Measurements from ENCODE around the gene EGLN2.
"Not testable (repeated sequence)": the region's sequence is repeated elsewhere in the genome, so short reads cannot be mapped to it uniquely, and the experiment has no call there.

Gene EGLN2

DNA sequence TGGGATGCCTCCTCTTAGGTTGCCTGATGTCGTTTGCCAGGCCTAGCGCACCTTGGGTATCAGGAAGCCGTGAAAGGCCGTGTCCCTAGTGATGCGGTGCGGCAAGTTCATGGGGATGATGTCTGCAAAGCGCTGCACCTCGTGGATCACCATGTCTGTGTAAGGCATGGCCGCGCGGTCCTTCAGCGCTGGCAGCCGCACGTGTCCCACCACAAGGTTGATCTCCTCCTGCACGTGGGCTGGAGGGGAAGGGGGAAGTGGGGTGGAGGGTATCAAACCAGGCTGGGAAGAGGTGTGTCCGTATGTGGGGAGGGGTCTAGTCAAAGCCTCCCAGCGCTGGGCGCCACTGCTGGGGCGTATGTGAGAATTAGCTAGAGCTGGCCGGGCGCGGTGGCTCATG is 23.2 kb downstream of the EGLN2 start:
- Histone ChIP-seq H4K20me1 (ENCODE audit: insufficient read depth, low read length) (no peaks in the 10 kb centered on the region), H3K4me2 (ENCODE audit: low read length) (no peak overlapping the region), H3K9me3 (ENCODE audit: low read length) (no peaks in the 10 kb centered on the region), H3K36me3 (ENCODE audit: insufficient read depth, low read length) (peaks cover 5% of the 10 kb centered on the region), H3K4me3 (ENCODE audit: low read depth, low read length, poor library complexity, severe bottlenecking) (no peak overlapping the region), H2AFZ (ENCODE audit: low read length) (no peak overlapping the region), H3F3A (ENCODE audit: insufficient read depth, low read length) (no peaks in the 10 kb centered on the region), H3K9me2 (ENCODE audit: low read depth, low read length) (no peaks in the 10 kb centered on the region), H3K9ac (ENCODE audit: low read length) (no peak overlapping the region), H3K27me3 (ENCODE audit: insufficient read depth, low read length) (no peaks in the 10 kb centered on the region), H3K27ac (ENCODE audit: low read depth, low read length, poor library complexity, severe bottlenecking) (no peak overlapping the region), H3K79me2 (ENCODE audit: insufficient read depth, low read length) (no peaks in the 10 kb centered on the region), H3K4me1 (ENCODE audit: insufficient read depth, low read length, severe bottlenecking) (peaks cover 11% of the 10 kb centered on the region)
- TF ChIP-seq, protein P1, sequence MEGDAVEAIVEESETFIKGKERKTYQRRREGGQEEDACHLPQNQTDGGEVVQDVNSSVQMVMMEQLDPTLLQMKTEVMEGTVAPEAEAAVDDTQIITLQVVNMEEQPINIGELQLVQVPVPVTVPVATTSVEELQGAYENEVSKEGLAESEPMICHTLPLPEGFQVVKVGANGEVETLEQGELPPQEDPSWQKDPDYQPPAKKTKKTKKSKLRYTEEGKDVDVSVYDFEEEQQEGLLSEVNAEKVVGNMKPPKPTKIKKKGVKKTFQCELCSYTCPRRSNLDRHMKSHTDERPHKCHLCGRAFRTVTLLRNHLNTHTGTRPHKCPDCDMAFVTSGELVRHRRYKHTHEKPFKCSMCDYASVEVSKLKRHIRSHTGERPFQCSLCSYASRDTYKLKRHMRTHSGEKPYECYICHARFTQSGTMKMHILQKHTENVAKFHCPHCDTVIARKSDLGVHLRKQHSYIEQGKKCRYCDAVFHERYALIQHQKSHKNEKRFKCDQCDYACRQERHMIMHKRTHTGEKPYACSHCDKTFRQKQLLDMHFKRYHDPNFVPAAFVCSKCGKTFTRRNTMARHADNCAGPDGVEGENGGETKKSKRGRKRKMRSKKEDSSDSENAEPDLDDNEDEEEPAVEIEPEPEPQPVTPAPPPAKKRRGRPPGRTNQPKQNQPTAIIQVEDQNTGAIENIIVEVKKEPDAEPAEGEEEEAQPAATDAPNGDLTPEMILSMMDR (IDR thresholded peaks at IDR 0.05; ENCODE audit: low read length), result no peak
- TF ChIP-seq EZH2 (IDR thresholded peaks at IDR 0.05; ENCODE audit: borderline replicate concordance, low read length), result no peak

DNA sequence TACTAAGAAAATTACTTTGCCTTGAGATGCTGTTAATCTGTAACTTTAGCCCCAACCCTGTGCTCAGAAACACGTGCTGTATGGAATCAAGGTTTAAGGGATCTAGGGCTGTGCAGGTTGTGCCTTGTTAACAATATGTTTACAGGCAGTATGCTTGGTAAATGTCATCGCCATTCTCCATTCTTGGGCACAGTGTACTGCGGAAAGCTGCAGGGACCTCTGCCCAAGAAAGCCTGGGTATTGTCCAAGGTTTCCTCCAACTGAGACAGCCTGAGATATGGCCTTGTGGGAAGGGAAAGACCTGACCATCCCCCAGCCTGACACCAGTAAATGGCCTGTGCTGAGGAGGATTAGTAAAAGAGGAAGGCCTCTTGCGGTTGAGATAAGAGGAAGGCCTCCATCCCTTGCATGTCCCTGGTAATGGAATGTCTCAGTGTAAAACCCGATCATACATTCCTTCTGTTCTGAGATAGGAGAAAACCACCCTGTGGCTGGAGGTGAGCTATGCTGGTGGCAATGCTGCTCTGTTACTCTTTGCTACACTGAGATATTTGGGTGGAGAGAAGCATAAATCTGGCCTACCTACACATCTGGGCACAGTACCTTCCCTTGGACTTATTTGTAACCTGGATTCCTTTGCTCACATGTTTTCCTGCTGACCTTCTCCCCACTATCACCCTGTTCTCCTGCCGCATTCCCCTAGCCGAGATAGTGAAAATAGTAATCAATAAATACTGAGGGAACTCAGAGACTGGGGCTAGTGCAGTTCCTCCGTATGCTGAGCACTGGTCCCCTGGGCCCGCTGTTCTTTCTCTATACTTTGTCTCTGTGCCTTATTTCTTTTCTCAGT is 23.9 kb downstream of the EGLN2 start:
- not testable (repeated sequence) for H3K36me3 ChIP-seq (ENCODE audit: insufficient read depth, low read length); H2AFZ ChIP-seq (ENCODE audit: low read length); H3K4me3 ChIP-seq (ENCODE audit: low read depth, low read length, poor library complexity, severe bottlenecking); H3K9me2 ChIP-seq (ENCODE audit: low read depth, low read length); H3K79me2 ChIP-seq (ENCODE audit: insufficient read depth, low read length); H3K9me3 ChIP-seq (ENCODE audit: low read length); H3K27ac ChIP-seq (ENCODE audit: low read depth, low read length, poor library complexity, severe bottlenecking); H3K9ac ChIP-seq (ENCODE audit: low read length); H3K27me3 ChIP-seq (ENCODE audit: insufficient read depth, low read length); H4K20me1 ChIP-seq (ENCODE audit: insufficient read depth, low read length); H3K4me2 ChIP-seq (ENCODE audit: low read length); H3F3A ChIP-seq (ENCODE audit: insufficient read depth, low read length)
- H3K4me1 ChIP-seq (ENCODE audit: insufficient read depth, low read length, severe bottlenecking), result peaks cover 11% of the 10 kb centered on the region

DNA sequence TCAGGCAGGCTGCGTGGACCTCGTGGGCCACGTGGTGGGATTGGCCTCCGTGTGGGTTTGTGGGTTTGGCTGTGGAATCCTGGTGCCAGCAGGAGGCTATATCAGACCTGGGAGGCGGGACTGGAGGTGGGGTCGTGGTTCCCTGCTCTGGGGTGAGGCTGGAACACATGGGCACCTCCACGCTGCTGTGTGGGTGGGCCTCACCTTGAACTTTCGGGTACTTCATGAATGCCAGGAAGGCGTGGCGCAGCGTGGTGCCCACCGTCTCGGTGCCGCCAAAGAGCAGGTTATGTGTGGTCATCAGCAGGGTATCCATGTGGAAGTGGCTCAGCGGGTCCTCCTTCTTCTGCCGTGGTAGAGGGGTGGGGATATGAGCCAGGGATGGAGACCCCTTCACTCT is 25.9 kb downstream of the EGLN2 start:
- H3F3A ChIP-seq (ENCODE audit: insufficient read depth, low read length); H3K27ac ChIP-seq (ENCODE audit: low read depth, low read length, poor library complexity, severe bottlenecking); H3K4me3 ChIP-seq (ENCODE audit: low read depth, low read length, poor library complexity, severe bottlenecking); H3K36me3 ChIP-seq (ENCODE audit: insufficient read depth, low read length); H2AFZ ChIP-seq (ENCODE audit: low read length); H3K27me3 ChIP-seq (ENCODE audit: insufficient read depth, low read length); H3K9me3 ChIP-seq (ENCODE audit: low read length); H3K9me2 ChIP-seq (ENCODE audit: low read depth, low read length); H3K79me2 ChIP-seq (ENCODE audit: insufficient read depth, low read length); H3K4me2 ChIP-seq (ENCODE audit: low read length); H4K20me1 ChIP-seq (ENCODE audit: insufficient read depth, low read length); H3K9ac ChIP-seq (ENCODE audit: low read length): not testable (repeated sequence)
- peaks cover 11% of the 10 kb centered on the region for H3K4me1 ChIP-seq (ENCODE audit: insufficient read depth, low read length, severe bottlenecking)

DNA sequence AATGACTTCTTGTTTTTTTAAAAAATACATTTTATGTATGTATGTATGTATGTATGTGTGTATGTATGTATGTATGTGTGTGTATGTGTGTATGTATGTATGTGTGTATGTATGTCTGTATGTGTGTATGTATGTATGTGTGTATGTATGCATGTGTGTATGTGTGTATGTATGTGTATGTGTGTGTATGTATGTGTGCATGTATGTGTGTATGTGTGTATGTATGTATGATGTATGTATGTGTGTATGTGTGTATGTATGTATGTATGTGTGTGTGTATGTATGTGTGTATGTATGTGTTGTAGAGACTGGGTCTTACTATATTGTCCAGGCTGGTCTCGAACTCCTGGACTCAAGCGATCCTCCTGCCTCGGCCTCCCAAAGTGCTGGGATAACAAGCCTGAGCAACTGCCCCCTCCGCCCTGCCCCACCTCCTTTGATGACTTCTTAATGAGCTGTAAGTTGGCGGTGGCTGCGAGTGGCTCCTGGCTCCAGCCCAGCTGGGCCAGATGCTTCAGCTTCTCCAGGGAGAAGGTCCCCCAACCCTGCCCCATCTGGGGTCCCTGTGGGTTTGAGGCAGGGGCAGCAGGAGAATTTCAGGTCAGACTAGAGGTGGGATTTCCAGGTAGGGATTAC is 26.6 kb downstream of the EGLN2 start:
- H3K9me3 ChIP-seq (ENCODE audit: low read length); H3K36me3 ChIP-seq (ENCODE audit: insufficient read depth, low read length); H2AFZ ChIP-seq (ENCODE audit: low read length); H4K20me1 ChIP-seq (ENCODE audit: insufficient read depth, low read length); H3K4me3 ChIP-seq (ENCODE audit: low read depth, low read length, poor library complexity, severe bottlenecking); H3K9me2 ChIP-seq (ENCODE audit: low read depth, low read length); H3K79me2 ChIP-seq (ENCODE audit: insufficient read depth, low read length); H3F3A ChIP-seq (ENCODE audit: insufficient read depth, low read length); H3K27me3 ChIP-seq (ENCODE audit: insufficient read depth, low read length); H3K27ac ChIP-seq (ENCODE audit: low read depth, low read length, poor library complexity, severe bottlenecking); H3K4me2 ChIP-seq (ENCODE audit: low read length); H3K9ac ChIP-seq (ENCODE audit: low read length): not testable (repeated sequence)
- H3K4me1 ChIP-seq (ENCODE audit: insufficient read depth, low read length, severe bottlenecking), result peaks cover 11% of the 10 kb centered on the region

DNA sequence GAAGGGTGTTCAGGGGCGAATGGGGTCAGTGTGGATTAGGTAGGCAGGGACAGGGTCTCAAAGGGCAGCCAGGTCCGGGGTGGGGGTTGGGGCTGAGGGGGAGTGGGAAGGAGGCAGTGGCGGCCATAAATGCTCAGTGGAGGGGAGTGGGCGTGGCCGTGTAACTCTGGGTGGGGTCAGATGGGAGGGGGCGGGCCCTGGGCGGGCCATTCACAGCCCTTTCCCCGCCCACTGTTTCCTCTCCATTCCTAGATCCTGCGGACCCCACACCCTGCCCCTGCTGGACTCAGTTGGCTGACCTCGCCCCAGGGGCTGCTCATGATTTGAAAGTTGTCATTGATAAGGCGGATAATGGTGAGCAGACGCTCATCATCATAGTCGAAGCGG is 27.3 kb downstream of the EGLN2 start:
- H3K9ac ChIP-seq (ENCODE audit: low read length); H3K4me2 ChIP-seq (ENCODE audit: low read length): not testable (repeated sequence)
- H3K4me1 ChIP-seq (ENCODE audit: insufficient read depth, low read length, severe bottlenecking), result peaks cover 11% of the 10 kb centered on the region

DNA sequence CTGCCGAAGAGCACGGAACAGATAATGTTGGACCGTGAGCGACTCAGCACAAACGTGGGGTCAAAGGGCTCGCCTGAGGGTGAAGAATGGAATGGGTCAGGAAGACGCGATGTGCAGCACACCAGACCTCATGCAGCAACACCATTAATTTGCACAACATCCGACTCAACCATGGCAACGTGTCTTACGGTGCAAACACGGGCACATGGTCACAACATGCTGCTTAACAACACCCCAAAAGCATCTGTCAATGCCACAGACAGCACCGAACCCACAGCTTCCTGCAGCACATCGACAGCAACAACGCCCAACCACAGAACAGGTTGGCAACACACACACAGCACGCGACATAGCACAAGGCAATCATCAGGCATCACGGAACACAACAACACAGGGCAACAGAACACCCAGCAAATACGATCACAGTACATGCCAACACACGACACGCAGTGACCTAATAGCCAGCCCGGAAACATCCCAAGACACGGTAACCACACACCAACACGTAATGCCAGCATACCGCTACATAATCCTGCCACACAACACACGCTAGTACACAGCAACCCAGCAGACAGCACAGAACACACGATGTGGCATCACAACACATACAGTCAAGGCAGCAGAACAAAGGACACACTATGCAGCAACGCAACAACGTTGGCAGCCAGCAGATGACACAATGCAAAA is 27.9 kb downstream of the EGLN2 start:
- H3K79me2 ChIP-seq (ENCODE audit: insufficient read depth, low read length); H3K4me3 ChIP-seq (ENCODE audit: low read depth, low read length, poor library complexity, severe bottlenecking); H3K27me3 ChIP-seq (ENCODE audit: insufficient read depth, low read length); H3K27ac ChIP-seq (ENCODE audit: low read depth, low read length, poor library complexity, severe bottlenecking); H2AFZ ChIP-seq (ENCODE audit: low read length); H3K9me3 ChIP-seq (ENCODE audit: low read length); H3K4me2 ChIP-seq (ENCODE audit: low read length); H3K9ac ChIP-seq (ENCODE audit: low read length); H3K36me3 ChIP-seq (ENCODE audit: insufficient read depth, low read length); H3F3A ChIP-seq (ENCODE audit: insufficient read depth, low read length); H3K9me2 ChIP-seq (ENCODE audit: low read depth, low read length); H4K20me1 ChIP-seq (ENCODE audit: insufficient read depth, low read length): not testable (repeated sequence)
- peaks cover 11% of the 10 kb centered on the region for H3K4me1 ChIP-seq (ENCODE audit: insufficient read depth, low read length, severe bottlenecking)

More for the DNA sequence above, 27.3 kb downstream of the EGLN2 start:
- H4K20me1 ChIP-seq (ENCODE audit: insufficient read depth, low read length); H3K27me3 ChIP-seq (ENCODE audit: insufficient read depth, low read length); H3K9me2 ChIP-seq (ENCODE audit: low read depth, low read length); H3F3A ChIP-seq (ENCODE audit: insufficient read depth, low read length); H3K79me2 ChIP-seq (ENCODE audit: insufficient read depth, low read length); H3K9me3 ChIP-seq (ENCODE audit: low read length); H3K27ac ChIP-seq (ENCODE audit: low read depth, low read length, poor library complexity, severe bottlenecking); H3K36me3 ChIP-seq (ENCODE audit: insufficient read depth, low read length); H3K4me3 ChIP-seq (ENCODE audit: low read depth, low read length, poor library complexity, severe bottlenecking); H2AFZ ChIP-seq (ENCODE audit: low read length): not testable (repeated sequence)
